ENCODE data around the gene MACC1.
A peak's percentile ranks its signal among the peaks of the same experiment; 100 is the strongest.

The MACC1 gene, protein sequence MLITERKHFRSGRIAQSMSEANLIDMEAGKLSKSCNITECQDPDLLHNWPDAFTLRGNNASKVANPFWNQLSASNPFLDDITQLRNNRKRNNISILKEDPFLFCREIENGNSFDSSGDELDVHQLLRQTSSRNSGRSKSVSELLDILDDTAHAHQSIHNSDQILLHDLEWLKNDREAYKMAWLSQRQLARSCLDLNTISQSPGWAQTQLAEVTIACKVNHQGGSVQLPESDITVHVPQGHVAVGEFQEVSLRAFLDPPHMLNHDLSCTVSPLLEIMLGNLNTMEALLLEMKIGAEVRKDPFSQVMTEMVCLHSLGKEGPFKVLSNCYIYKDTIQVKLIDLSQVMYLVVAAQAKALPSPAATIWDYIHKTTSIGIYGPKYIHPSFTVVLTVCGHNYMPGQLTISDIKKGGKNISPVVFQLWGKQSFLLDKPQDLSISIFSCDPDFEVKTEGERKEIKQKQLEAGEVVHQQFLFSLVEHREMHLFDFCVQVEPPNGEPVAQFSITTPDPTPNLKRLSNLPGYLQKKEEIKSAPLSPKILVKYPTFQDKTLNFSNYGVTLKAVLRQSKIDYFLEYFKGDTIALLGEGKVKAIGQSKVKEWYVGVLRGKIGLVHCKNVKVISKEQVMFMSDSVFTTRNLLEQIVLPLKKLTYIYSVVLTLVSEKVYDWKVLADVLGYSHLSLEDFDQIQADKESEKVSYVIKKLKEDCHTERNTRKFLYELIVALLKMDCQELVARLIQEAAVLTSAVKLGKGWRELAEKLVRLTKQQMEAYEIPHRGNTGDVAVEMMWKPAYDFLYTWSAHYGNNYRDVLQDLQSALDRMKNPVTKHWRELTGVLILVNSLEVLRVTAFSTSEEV

DNA sequence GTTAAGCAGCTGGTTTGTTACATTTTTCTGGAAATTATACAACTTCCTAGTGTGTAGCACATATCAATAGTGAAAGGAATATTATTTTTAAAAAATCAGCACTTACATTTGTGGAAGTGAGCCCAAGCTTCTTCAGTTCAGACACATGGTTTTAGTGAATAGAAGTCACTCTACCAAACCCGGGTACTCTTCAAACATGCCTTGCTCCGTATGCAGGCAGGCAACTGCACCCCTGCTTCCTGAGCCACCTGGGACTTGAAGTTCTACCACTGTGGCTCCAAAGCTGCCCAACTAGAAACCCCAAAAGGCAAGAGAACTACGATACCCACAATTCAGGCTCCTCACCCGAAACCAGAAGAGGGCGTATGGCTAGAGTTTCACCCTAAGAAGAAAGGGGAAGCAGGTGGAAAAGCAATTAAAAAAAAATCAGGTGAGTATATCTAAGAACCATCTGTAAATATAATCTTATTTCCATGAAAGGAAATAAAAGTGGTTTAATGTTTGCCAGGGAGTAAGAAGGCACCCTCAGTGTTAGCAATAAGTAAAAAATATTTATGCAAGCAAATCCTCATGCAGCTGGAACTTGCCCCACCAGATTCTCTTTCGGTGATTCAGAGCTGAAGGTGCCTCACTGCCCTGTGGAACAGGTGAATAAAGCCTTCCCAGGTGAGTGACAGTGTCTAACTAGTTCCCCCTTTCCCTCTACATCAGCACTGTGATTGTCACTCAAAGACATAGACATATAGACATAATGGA is at the start of gene MACC1:
Gene MACC1 (minus strand): TSS at position 192 of the 756 bp plus-strand sequence. CDS start 55,522 bp downstream, outside the sequence.
- DNase-seq, result peak in 2 of 3 donors; percentile 51 to 59

- no peak for DNase-seq
Observed at GRCh38 chr7:20264623-20265022, 47.4 kb upstream of the MACC1 start.

- peak in 1 of 3 donors; percentile 18 for DNase-seq
Observed at GRCh38 chr7:20260223-20260622, 43.0 kb upstream of the MACC1 start.

- peak in 1 of 3 donors; percentile 8 for DNase-seq
Observed at GRCh38 chr7:20257212-20257611, 40.0 kb upstream of the MACC1 start.

- DNase-seq, result no peak
Observed at GRCh38 chr7:20249920-20250319, 32.7 kb upstream of the MACC1 start.

- DNase-seq, result no peak
Observed at GRCh38 chr7:20249376-20249775, 32.2 kb upstream of the MACC1 start.

- DNase-seq, result no peak
Observed at GRCh38 chr7:20246236-20246635, 29.1 kb upstream of the MACC1 start.

GRCh38 chr7:20244334-20245120 is 27.3 kb upstream of the MACC1 start:
- peak in 2 of 3 donors; percentile 35 to 39 for DNase-seq

- peak in 1 of 3 donors; percentile 9 for DNase-seq
Observed at GRCh38 chr7:20241911-20242261, 24.7 kb upstream of the MACC1 start.

GRCh38 chr7:20241194-20241910 is 24.2 kb upstream of the MACC1 start:
- DNase-seq, result no peak

- DNase-seq, result no peak
Observed at GRCh38 chr7:20240080-20240926, 23.1 kb upstream of the MACC1 start.

DNA sequence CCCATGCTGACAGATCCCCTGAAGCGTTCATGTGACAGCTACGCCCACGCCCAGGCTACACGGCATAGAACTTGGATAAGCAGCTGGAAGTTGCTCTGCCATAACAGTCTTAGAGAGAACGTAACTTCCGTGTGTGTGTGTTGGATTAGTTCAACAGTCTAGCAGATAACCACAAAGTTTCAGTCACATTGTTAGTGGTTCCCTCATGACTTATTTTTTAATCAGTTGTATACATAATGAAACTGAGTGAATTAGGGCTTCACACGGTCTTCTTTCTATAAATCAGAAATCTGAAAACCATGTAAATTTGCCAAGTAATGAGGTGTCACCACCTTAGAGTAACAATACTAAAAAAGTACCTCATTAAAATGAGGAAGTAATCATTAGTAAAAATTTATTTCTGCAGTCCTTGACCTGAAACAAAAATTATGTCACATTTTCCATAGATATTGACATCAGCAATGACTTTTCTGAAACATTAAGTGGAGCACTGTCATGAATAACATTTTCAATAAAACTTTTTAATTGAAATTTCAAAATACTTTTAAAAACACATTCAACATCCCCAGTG is 21.7 kb upstream of the MACC1 start:
- DNase-seq, result peak; percentile 69 to 83 (median 74)

- no peak for DNase-seq
Observed at GRCh38 chr7:20238194-20238753, 21.1 kb upstream of the MACC1 start.

DNA sequence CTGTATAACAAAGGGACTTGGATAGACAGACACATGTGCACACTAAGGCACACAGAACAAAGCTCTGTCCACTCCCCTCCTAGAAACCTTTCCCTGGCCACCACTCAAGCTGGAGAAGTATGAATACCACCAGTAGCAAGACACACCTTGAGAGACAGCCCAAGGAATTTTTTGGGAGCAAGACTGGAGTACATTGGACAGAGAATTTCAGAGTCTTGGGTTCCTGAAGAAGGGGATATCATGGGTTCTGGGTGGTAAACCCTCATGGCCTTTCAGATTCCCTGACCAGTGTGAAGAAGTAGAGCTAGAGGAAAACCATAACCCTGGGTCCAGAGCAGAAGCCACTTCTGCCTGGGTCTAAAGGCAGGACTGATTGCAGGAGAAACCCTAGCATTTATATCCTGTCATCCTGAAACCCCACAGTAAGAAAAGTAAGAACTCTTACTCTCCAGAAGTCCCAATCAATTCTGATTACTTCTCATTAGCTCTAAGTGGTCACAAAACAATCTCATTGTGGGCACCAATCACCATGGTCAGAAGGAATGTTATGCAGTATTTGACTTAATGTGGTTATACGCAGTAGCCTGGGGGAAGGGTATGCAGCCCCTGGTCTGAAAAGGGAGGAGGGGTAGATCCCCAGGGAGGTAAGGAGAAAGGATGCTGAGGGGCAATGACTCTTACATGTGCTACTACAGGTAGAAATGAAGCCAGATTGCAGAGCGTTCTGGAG is 20.4 kb upstream of the MACC1 start:
- DNase-seq, result no peak

- peak in 1 of 3 donors; percentile 33 for DNase-seq
Observed at GRCh38 chr7:20236790-20237189, 19.6 kb upstream of the MACC1 start.

GRCh38 chr7:20236043-20236442 is 18.9 kb upstream of the MACC1 start:
- no peak for DNase-seq

GRCh38 chr7:20235288-20235687 is 18.1 kb upstream of the MACC1 start:
- no peak for DNase-seq

GRCh38 chr7:20233362-20233761 is 16.2 kb upstream of the MACC1 start:
- DNase-seq, result no peak

GRCh38 chr7:20232848-20233247 is 15.7 kb upstream of the MACC1 start:
- DNase-seq, result no peak

All from suppressor macrophage treated with lipopolysaccharide for 1 hour (primary cell).